SJSA1 (cell line): ENCODE data around the gene EPB41L4B. TPM values are rescaled to one million over a fixed set of nuclear protein-coding genes. Genes with fewer than 3 reads are reported as not detected.
A peak's percentile ranks its signal among the peaks of the same experiment; 100 is the strongest.
"Not testable (repeated sequence)": the region's sequence is repeated elsewhere in the genome, so short reads cannot be mapped to it uniquely, and the experiment has no call there.

Experiments used
- DNase-seq, 2 experiments: peaks; one replicate each; pipeline ENCODE4 v3.0.0-alpha.2; 2015 to 2020; ENCODE audit warnings: low spot score in 2 of 2, low read depth in 1 of 2
- H3K27ac ChIP-seq: fragments of 250-450 bp; sonication (Bioruptor Pico); 2 replicates; pipeline ENCODE4 v1.5.1; 2020; ENCODE audit warnings: mild to moderate bottlenecking, moderate library complexity
- H3K27me3 ChIP-seq: fragments of 250-450 bp; sonication (Bioruptor Pico); replicated peaks from 2 replicates; pipeline ENCODE4 v1.5.1; 2020; ENCODE audit warnings: mild to moderate bottlenecking, moderate library complexity
- H3K36me3 ChIP-seq: fragments of 250-450 bp; sonication (Bioruptor Pico); 2 replicates; pipeline ENCODE4 v1.5.1; 2020; ENCODE audit warnings: mild to moderate bottlenecking
- H3K4me1 ChIP-seq: fragments of 250-450 bp; sonication (Bioruptor Pico); replicated peaks from 2 replicates; pipeline ENCODE4 v1.6.1; 2021; ENCODE audit warnings: mild to moderate bottlenecking
- H3K4me3 ChIP-seq: fragments of 250-450 bp; sonication (Bioruptor Pico); 2 replicates; pipeline ENCODE4 v1.5.1; 2020; ENCODE audit warnings: mild to moderate bottlenecking
- H3K9me3 ChIP-seq: fragments of 250-450 bp; sonication (Bioruptor Pico); replicated peaks from 2 replicates; pipeline ENCODE4 v1.5.1; 2020; ENCODE audit warnings: mild to moderate bottlenecking
- total RNA-seq: library from RNA; depleted of rRNA; stranded (reverse); fragments of >200 nt; shearing (Covaris generic); gene quantifications from 2 replicates; pipeline ENCODE4 v1.2.3, GENCODE V29; 2014

Gene EPB41L4B
- total RNA-seq, 1 experiment from 2014 or later: 4.1 TPM

GRCh38 chr9:109301012-109301411, 19.8 kb downstream of the EPB41L4B start:
- Histone ChIP-seq H3K9me3 (no peaks in the 10 kb centered on the region), H3K4me3 (no peak overlapping the region), H3K27me3 (no peaks in the 10 kb centered on the region), H3K4me1 (peaks cover 8% of the 10 kb centered on the region), H3K27ac (no peak overlapping the region), H3K36me3 (no peaks in the 10 kb centered on the region)
- no peak for DNase-seq

- DNase-seq: no peak
- Histone ChIP-seq H3K9me3 (no peaks in the 10 kb centered on the region), H3K4me1 (peaks cover 8% of the 10 kb centered on the region), H3K27ac (no peak overlapping the region), H3K4me3 (no peak overlapping the region), H3K36me3 (no peaks in the 10 kb centered on the region), H3K27me3 (no peaks in the 10 kb centered on the region)
Observed at GRCh38 chr9:109299891-109300290, 21.0 kb downstream of the EPB41L4B start.

GRCh38 chr9:109297899-109298298, 23.0 kb downstream of the EPB41L4B start:
- Histone ChIP-seq H3K27me3 (no peaks in the 10 kb centered on the region), H3K4me1 (peaks cover 8% of the 10 kb centered on the region), H3K9me3 (no peaks in the 10 kb centered on the region), H3K27ac (no peak overlapping the region), H3K4me3 (no peak overlapping the region), H3K36me3 (no peaks in the 10 kb centered on the region)
- peak in 1 of 2 experiments; percentile 49 for DNase-seq

GRCh38 chr9:109295221-109296130, 25.4 kb downstream of the EPB41L4B start:
- no peaks in the 10 kb centered on the region for H3K27me3 ChIP-seq
- no peak for DNase-seq
- H3K4me3 ChIP-seq: no peak overlapping the region
- no peaks in the 10 kb centered on the region for H3K9me3 ChIP-seq
- H3K27ac ChIP-seq: no peak overlapping the region
- no peaks in the 10 kb centered on the region for H3K36me3 ChIP-seq
- peaks cover 8% of the 10 kb centered on the region for H3K4me1 ChIP-seq

- Histone ChIP-seq H3K4me3 (no peak overlapping the region), H3K4me1 (peaks cover 9% of the 10 kb centered on the region), H3K27me3 (no peaks in the 10 kb centered on the region), H3K9me3 (no peaks in the 10 kb centered on the region), H3K36me3 (no peaks in the 10 kb centered on the region), H3K27ac (no peak overlapping the region)
- no peak for DNase-seq
Observed at GRCh38 chr9:109290385-109290784, 30.5 kb downstream of the EPB41L4B start.

GRCh38 chr9:109289931-109290330, 30.9 kb downstream of the EPB41L4B start:
- H3K4me3 ChIP-seq: no peak overlapping the region
- H3K27ac ChIP-seq: no peak overlapping the region
- no peaks in the 10 kb centered on the region for H3K27me3 ChIP-seq
- no peak for DNase-seq
- peaks cover 9% of the 10 kb centered on the region for H3K4me1 ChIP-seq
- no peaks in the 10 kb centered on the region for H3K36me3 ChIP-seq
- H3K9me3 ChIP-seq: no peaks in the 10 kb centered on the region

- Histone ChIP-seq H3K36me3 (no peaks in the 10 kb centered on the region), H3K9me3 (no peaks in the 10 kb centered on the region)
Observed at GRCh38 chr9:109289186-109289585, 31.7 kb downstream of the EPB41L4B start.

GRCh38 chr9:109286981-109287380, 33.9 kb downstream of the EPB41L4B start:
- Histone ChIP-seq H3K4me1 (peaks cover 9% of the 10 kb centered on the region), H3K4me3 (no peak overlapping the region), H3K27ac (peak overlapping the region; percentile 13; the same call in 1 of the 2 replicates), H3K9me3 (no peaks in the 10 kb centered on the region), H3K36me3 (no peaks in the 10 kb centered on the region), H3K27me3 (no peaks in the 10 kb centered on the region)
- DNase-seq: no peak

More at GRCh38 chr9:109289186-109289585, 31.7 kb downstream of the EPB41L4B start:
- no peak overlapping the region for H3K27ac ChIP-seq
- H3K27me3 ChIP-seq: no peaks in the 10 kb centered on the region
- peaks cover 9% of the 10 kb centered on the region for H3K4me1 ChIP-seq
- H3K4me3 ChIP-seq: no peak overlapping the region
- no peak for DNase-seq

GRCh38 chr9:109286571-109286977, 34.3 kb downstream of the EPB41L4B start:
- Histone ChIP-seq H3K27ac (peak overlapping the region; percentile 13; the same call in 1 of the 2 replicates), H3K36me3 (no peaks in the 10 kb centered on the region), H3K27me3 (no peaks in the 10 kb centered on the region), H3K4me3 (no peak overlapping the region), H3K9me3 (no peaks in the 10 kb centered on the region), H3K4me1 (peaks cover 9% of the 10 kb centered on the region)
- DNase-seq: peak in 1 of 2 experiments; percentile 22

GRCh38 chr9:109283672-109284071, 37.2 kb downstream of the EPB41L4B start:
- H3K27me3 ChIP-seq, H3K9me3 ChIP-seq, H3K36me3 ChIP-seq, H3K27ac ChIP-seq, DNase-seq, H3K4me1 ChIP-seq, H3K4me3 ChIP-seq: not testable (repeated sequence)

- H3K4me1 ChIP-seq: peaks cover 9% of the 10 kb centered on the region
- H3K4me3 ChIP-seq: no peak overlapping the region
- H3K27me3 ChIP-seq: no peaks in the 10 kb centered on the region
- DNase-seq: no peak
- no peaks in the 10 kb centered on the region for H3K9me3 ChIP-seq
- no peak overlapping the region for H3K27ac ChIP-seq
- H3K36me3 ChIP-seq: no peaks in the 10 kb centered on the region
Observed at GRCh38 chr9:109283012-109283411, 37.8 kb downstream of the EPB41L4B start.

- no peak overlapping the region for H3K4me3 ChIP-seq
- no peaks in the 10 kb centered on the region for H3K36me3 ChIP-seq
- no peaks in the 10 kb centered on the region for H3K27me3 ChIP-seq
- peaks cover 9% of the 10 kb centered on the region for H3K4me1 ChIP-seq
- no peak overlapping the region for H3K27ac ChIP-seq
- no peak for DNase-seq
- no peaks in the 10 kb centered on the region for H3K9me3 ChIP-seq
Observed at GRCh38 chr9:109282302-109282701, 38.6 kb downstream of the EPB41L4B start.

- Histone ChIP-seq H3K9me3 (no peaks in the 10 kb centered on the region), H3K27me3 (no peaks in the 10 kb centered on the region), H3K27ac (no peak overlapping the region), H3K4me1 (peaks cover 3% of the 10 kb centered on the region), H3K36me3 (no peaks in the 10 kb centered on the region), H3K4me3 (no peak overlapping the region)
- DNase-seq: no peak
Observed at GRCh38 chr9:109281518-109281917, 39.3 kb downstream of the EPB41L4B start.

GRCh38 chr9:109278848-109279247, 42.0 kb downstream of the EPB41L4B start:
- no peak overlapping the region for H3K27ac ChIP-seq
- DNase-seq: no peak
- H3K27me3 ChIP-seq: no peaks in the 10 kb centered on the region
- H3K36me3 ChIP-seq: no peaks in the 10 kb centered on the region
- H3K9me3 ChIP-seq: no peaks in the 10 kb centered on the region
- H3K4me1 ChIP-seq: no peaks in the 10 kb centered on the region
- no peak overlapping the region for H3K4me3 ChIP-seq
